SK-N-SH (cell line): ENCODE measurements around the gene FRS3.

Experiments
- CTCF ChIP-seq: fragments of 200-600 bp; sonication (generic); IDR thresholded peaks from 2 replicates; pipeline ENCODE4 v1.6.1; 2017; ENCODE audit warnings: antibody characterized with exemption, mild to moderate bottlenecking, moderate library complexity
- EZH2phosphoT487 ChIP-seq: fragments of 200-600 bp; sonication (generic); IDR thresholded peaks from 2 replicates; pipeline ENCODE4 v1.6.1; 2017; ENCODE audit warnings: low read depth, mixed run types, mild to moderate bottlenecking, antibody characterized with exemption, moderate library complexity, borderline replicate concordance
- POLR2AphosphoS5 ChIP-seq: IDR thresholded peaks from 2 replicates; pipeline ENCODE4 v1.6.1; 2012; ENCODE audit warnings: low read depth, low read length

GRCh38 chr6:41768545-41769308 lies 11.0 kb downstream of the FRS3 start:
- TF ChIP-seq POLR2AphosphoS5 (no peak), EZH2phosphoT487 (no peak), CTCF (no peak)
